ENCODE measurements around the gene SALL4.

SALL4 gene

GRCh38 chr20:51802170-51802751 lies at the start of gene SALL4:
Gene SALL4 (minus strand): TSS chr20:51802521. CDS start chr20:51802408, 113 bp downstream.
- H2AFZ ChIP-seq (ENCODE audit: low read depth, low read length, severe bottlenecking), result no peak within 1 kb of the TSS
- no peak within 1 kb of the TSS for H3K4me2 ChIP-seq (ENCODE audit: low read depth, low read length, poor library complexity, severe bottlenecking)
- no peak within 1 kb of the TSS for H3K4me3 ChIP-seq (ENCODE audit: insufficient read depth, low read length, poor library complexity, severe bottlenecking)
- no peaks in the 10 kb centered on the region for H3K27me3 ChIP-seq (ENCODE audit: low read length)
- H3K79me2 ChIP-seq (ENCODE audit: insufficient read depth, low read length), result no peaks in the 10 kb centered on the region
- TF ChIP-seq CTCF (IDR thresholded peaks at IDR 0.05; ENCODE audit: insufficient read depth, low read length, poor library complexity, severe bottlenecking), result no peak
- no peak for TF ChIP-seq EZH2phosphoT487 (conservative IDR thresholded peaks at IDR 0.05; ENCODE audit: low read length)
- no peak within 1 kb of the TSS for H3K27ac ChIP-seq (ENCODE audit: low read depth, low read length)
- no peaks in the 10 kb centered on the region for H3K9me3 ChIP-seq (ENCODE audit: insufficient read depth, low read length)
- no peaks in the 10 kb centered on the region for H3K9me2 ChIP-seq (replicated peaks; ENCODE audit: insufficient read depth, low read length)
- no peaks in the 10 kb centered on the region for H4K20me1 ChIP-seq (ENCODE audit: low read depth, low read length)
- H3K36me3 ChIP-seq (ENCODE audit: low read length), result no peaks in the 10 kb centered on the region
- H3F3A ChIP-seq (ENCODE audit: insufficient read depth), result no peaks in the 10 kb centered on the region
- no peak within 1 kb of the TSS for H3K9ac ChIP-seq (ENCODE audit: low read length)

GRCh38 chr20:51848346-51848745 lies 46.0 kb upstream of the SALL4 start:
- Histone ChIP-seq H3K9me2 (replicated peaks; ENCODE audit: insufficient read depth, low read length) (no peaks in the 10 kb centered on the region), H3K27me3 (ENCODE audit: low read length) (no peaks in the 10 kb centered on the region), H2AFZ (ENCODE audit: low read depth, low read length, severe bottlenecking) (no peak overlapping the region), H3K4me3 (ENCODE audit: insufficient read depth, low read length, poor library complexity, severe bottlenecking) (no peak overlapping the region), H3K4me2 (ENCODE audit: low read depth, low read length, poor library complexity, severe bottlenecking) (no peak overlapping the region), H3K79me2 (ENCODE audit: insufficient read depth, low read length) (no peaks in the 10 kb centered on the region), H3K9ac (ENCODE audit: low read length) (no peak overlapping the region), H3K9me3 (ENCODE audit: insufficient read depth, low read length) (no peaks in the 10 kb centered on the region), H4K20me1 (ENCODE audit: low read depth, low read length) (no peaks in the 10 kb centered on the region), H3K27ac (ENCODE audit: low read depth, low read length) (no peak overlapping the region), H3K36me3 (ENCODE audit: low read length) (no peaks in the 10 kb centered on the region), H3F3A (ENCODE audit: insufficient read depth) (no peaks in the 10 kb centered on the region)
- no peak for TF ChIP-seq EZH2phosphoT487 (conservative IDR thresholded peaks at IDR 0.05; ENCODE audit: low read length)
- no peak for TF ChIP-seq CTCF (IDR thresholded peaks at IDR 0.05; ENCODE audit: insufficient read depth, low read length, poor library complexity, severe bottlenecking)

- Histone ChIP-seq H3K4me3 (ENCODE audit: insufficient read depth, low read length, poor library complexity, severe bottlenecking) (no peak overlapping the region), H3K9me2 (replicated peaks; ENCODE audit: insufficient read depth, low read length) (no peaks in the 10 kb centered on the region), H3K9ac (ENCODE audit: low read length) (no peak overlapping the region), H4K20me1 (ENCODE audit: low read depth, low read length) (no peaks in the 10 kb centered on the region), H3K27ac (ENCODE audit: low read depth, low read length) (no peak overlapping the region), H3F3A (ENCODE audit: insufficient read depth) (no peaks in the 10 kb centered on the region), H3K27me3 (ENCODE audit: low read length) (no peaks in the 10 kb centered on the region), H3K4me2 (ENCODE audit: low read depth, low read length, poor library complexity, severe bottlenecking) (no peak overlapping the region), H2AFZ (ENCODE audit: low read depth, low read length, severe bottlenecking) (no peak overlapping the region), H3K79me2 (ENCODE audit: insufficient read depth, low read length) (no peaks in the 10 kb centered on the region), H3K36me3 (ENCODE audit: low read length) (no peaks in the 10 kb centered on the region), H3K9me3 (ENCODE audit: insufficient read depth, low read length) (no peaks in the 10 kb centered on the region)
- TF ChIP-seq EZH2phosphoT487 (conservative IDR thresholded peaks at IDR 0.05; ENCODE audit: low read length), result no peak
- no peak for TF ChIP-seq CTCF (IDR thresholded peaks at IDR 0.05; ENCODE audit: insufficient read depth, low read length, poor library complexity, severe bottlenecking)
Observed at GRCh38 chr20:51840865-51841264, 38.5 kb upstream of the SALL4 start.
